Right atrium auricular region (tissue), 2 donors: Measurements from ENCODE around the gene RBM22. TPM values are rescaled to one million over a fixed set of nuclear protein-coding genes. Genes with fewer than 3 reads are reported as not detected.

Experiments
- DNase-seq: peaks from one replicate; pipeline ENCODE4 v3.0.0-alpha.2; 2019; ENCODE audit warnings: low spot score
- H3K27ac ChIP-seq, 2 donors: fragments of 200-600 bp; sonication (generic); 1 replicate in 1 of 2; 2 replicates in 1 of 2; pipeline ENCODE4 v1.5.1; 2016 to 2019
- H3K27me3 ChIP-seq, 2 donors: fragments of 200-600 bp; sonication (generic); one replicate each; pipeline versions ENCODE4 v1.5.1 to v1.6.0; 2017 to 2019
- H3K36me3 ChIP-seq: fragments of 200-600 bp; sonication (generic); one replicate; pipeline ENCODE4 v1.5.1; 2016
- H3K4me1 ChIP-seq, 2 donors: fragments of 200-600 bp; sonication (generic); one replicate each; pipeline versions ENCODE4 v1.5.1 to v1.6.0; 2017 to 2019
- H3K4me3 ChIP-seq, 2 donors: fragments of 200-600 bp; sonication (generic); 1 replicate in 1 of 2; 2 replicates in 1 of 2; pipeline ENCODE4 v1.5.1; 2017 to 2019; ENCODE audit warnings: mild to moderate bottlenecking in 1 of 2, moderate library complexity in 1 of 2
- H3K9me3 ChIP-seq, 2 donors: fragments of 200-600 bp; sonication (generic); one replicate each; pipeline ENCODE4 v1.5.1; 2019
- CTCF ChIP-seq, 2 donors: fragments of 200-600 bp; sonication (generic); IDR thresholded peaks; one replicate each; pipeline ENCODE4 v1.5.1; 2019; ENCODE audit warnings: antibody characterized with exemption in 2 of 2
- total RNA-seq, 2 donors: library from RNA; depleted of rRNA; stranded (reverse); fragments of >200 nt; gene quantifications; one replicate each; pipeline ENCODE4 v1.1.0, GENCODE V29; 2016

The RBM22 gene
- total RNA-seq, 2 donors from 2014 or later = 26.0 to 29.5 TPM

GRCh38 chr5:150672237-150672883 lies 28.5 kb downstream of the RBM22 start:
- peak; percentile 74 for DNase-seq
- Histone ChIP-seq H3K36me3 (no peaks in the 10 kb centered on the region), H3K27me3 (no peaks in the 10 kb centered on the region), H3K27ac (peak overlapping the region; percentile 60 to 77), H3K4me3 (peak overlapping the region; percentile 41 to 62), H3K9me3 (no peaks in the 10 kb centered on the region), H3K4me1 (peaks cover 0 to 37% of the 10 kb centered on the region in 2 donors)
- TF ChIP-seq CTCF (IDR thresholded peaks at IDR 0.05) = no peak

GRCh38 chr5:150671509-150672236 lies 29.2 kb downstream of the RBM22 start:
- H3K9me3 ChIP-seq = no peaks in the 10 kb centered on the region
- no peaks in the 10 kb centered on the region for H3K36me3 ChIP-seq
- no peaks in the 10 kb centered on the region for H3K27me3 ChIP-seq
- H3K27ac ChIP-seq = peak overlapping the region; percentile 60 to 77
- H3K4me1 ChIP-seq = peaks cover 0 to 37% of the 10 kb centered on the region in 2 donors
- no peak for TF ChIP-seq CTCF (IDR thresholded peaks at IDR 0.05)
- H3K4me3 ChIP-seq = peak overlapping the region; percentile 41 to 62
- no peak for DNase-seq

- Histone ChIP-seq H3K4me3 (no peak overlapping the region), H3K27me3 (no peaks in the 10 kb centered on the region), H3K27ac (no peak overlapping the region), H3K36me3 (no peaks in the 10 kb centered on the region), H3K9me3 (no peaks in the 10 kb centered on the region), H3K4me1 (peaks cover 0 to 37% of the 10 kb centered on the region in 2 donors)
- DNase-seq = peak; percentile 46
- no peak for TF ChIP-seq CTCF (IDR thresholded peaks at IDR 0.05)
Observed at GRCh38 chr5:150670948-150671310, 29.9 kb downstream of the RBM22 start.

GRCh38 chr5:150670275-150670947 lies 30.5 kb downstream of the RBM22 start:
- Histone ChIP-seq H3K27me3 (no peaks in the 10 kb centered on the region), H3K27ac (no peak overlapping the region), H3K4me1 (peaks cover 0 to 37% of the 10 kb centered on the region in 2 donors), H3K4me3 (no peak overlapping the region), H3K36me3 (no peaks in the 10 kb centered on the region), H3K9me3 (no peaks in the 10 kb centered on the region)
- no peak for TF ChIP-seq CTCF (IDR thresholded peaks at IDR 0.05)
- DNase-seq = peak; percentile 50

GRCh38 chr5:150665044-150665443 lies 35.8 kb downstream of the RBM22 start:
- Histone ChIP-seq H3K4me3 (no peak overlapping the region), H3K27me3 (no peaks in the 10 kb centered on the region), H3K4me1 (peaks cover 0 to 6% of the 10 kb centered on the region in 2 donors), H3K9me3 (no peaks in the 10 kb centered on the region), H3K36me3 (no peaks in the 10 kb centered on the region), H3K27ac (no peak overlapping the region)
- peak; percentile 56 for DNase-seq
- TF ChIP-seq CTCF (IDR thresholded peaks at IDR 0.05) = no peak
